Left cardiac atrium (tissue), 4 donors: Measurements from ENCODE around the gene MYO9A. TPM values are rescaled to one million over a fixed set of nuclear protein-coding genes. Genes with fewer than 3 reads are reported as not detected.
A peak's percentile ranks its signal among the peaks of the same experiment; 100 is the strongest.
"Not testable (repeated sequence)": the region's sequence is repeated elsewhere in the genome, so short reads cannot be mapped to it uniquely, and the experiment has no call there.

Experiments
- ATAC-seq, 2 donors: fragments of 200-7000 bp; cut with Tn5 transposase; one replicate each; pipeline ENCODE4 v1.9.1; 2020; ENCODE audit warnings: mild to moderate bottlenecking in 2 of 2, moderate library complexity in 2 of 2
- DNase-seq: peaks from one replicate; pipeline ENCODE4 v3.0.0-alpha.2; 2020
- intact Hi-C, 2 donors: fragments of 100-400 bp; cut with DNase I; formaldehyde crosslinking; loops; one replicate each; pipeline versions ENCODE4 v1.14.1 to v1.15.1; 2022 to 2023
- total RNA-seq, 2 donors: library from RNA; stranded (reverse); fragmentation: NEBNext Ultra II Directional; extraction: Animal tissue kit (Norgen Biotek cat#: 25700); gene quantifications; one replicate each; pipeline ENCODE4 v1.2.1, GENCODE V29; 2021
- donor health status: DM: no; HTN: yes; CAD: no.
- donor health status: DM: no; HTN: yes; CAD: no; lungs with severe emphysema.
- donor health status: DM: yes; HTN: yes; CAD: no.
- donor health status: Dilated cardiomyopathy.

Gene MYO9A
- total RNA-seq, 2 donors from 2014 or later = 30.3 to 31.8 TPM

GRCh38 chr15:72105111-72105510 is 12.8 kb downstream of the MYO9A start:
- ATAC-seq (no peak), DNase-seq (no peak)
- intact Hi-C loops = no loop called here

- ATAC-seq, intact Hi-C loops, DNase-seq: not testable (repeated sequence)
These were observed 17.4 kb downstream of the MYO9A start for GRCh38 chr15:72100551-72100950.

- ATAC-seq = no peak
- intact Hi-C loops = no loop called here
- no peak for DNase-seq
These were observed 18.8 kb downstream of the MYO9A start for GRCh38 chr15:72099155-72099554.

GRCh38 chr15:72098040-72098439 is 19.9 kb downstream of the MYO9A start:
- ATAC-seq (no peak), DNase-seq (no peak)
- intact Hi-C loops = no loop called here

- ATAC-seq (no peak), DNase-seq (no peak)
- intact Hi-C loops = no loop called here
These were observed 21.2 kb downstream of the MYO9A start for GRCh38 chr15:72096796-72097195.

GRCh38 chr15:72092691-72093090 is 25.3 kb downstream of the MYO9A start:
- no peak for ATAC-seq
- intact Hi-C loops = no loop called here
- no peak for DNase-seq

GRCh38 chr15:72092006-72092405 is 25.9 kb downstream of the MYO9A start:
- ATAC-seq (no peak), DNase-seq (no peak)
- intact Hi-C loops = no loop called here

- ATAC-seq (peak in 1 of 2 donors; percentile 70), DNase-seq (no peak)
- intact Hi-C loops = no loop called here
These were observed 30.9 kb downstream of the MYO9A start for GRCh38 chr15:72086920-72087648.

GRCh38 chr15:72086010-72086697 is 31.8 kb downstream of the MYO9A start:
- DNase-seq = no peak
- peak; percentile 65 to 78 for ATAC-seq
- intact Hi-C loops = no loop called here

- no peak for ATAC-seq
- DNase-seq = no peak
- intact Hi-C loops = no loop called here
These were observed 35.8 kb downstream of the MYO9A start for GRCh38 chr15:72082176-72082575.

- DNase-seq = no peak
- no peak for ATAC-seq
- intact Hi-C loops = no loop called here
These were observed 39.1 kb downstream of the MYO9A start for GRCh38 chr15:72078887-72079286.

- intact Hi-C loops = no loop called here
- no peak for DNase-seq
- ATAC-seq = no peak
These were observed 40.0 kb downstream of the MYO9A start for GRCh38 chr15:72077950-72078349.

- intact Hi-C loops = no loop called here
- DNase-seq (no peak), ATAC-seq (no peak)
These were observed 43.5 kb downstream of the MYO9A start for GRCh38 chr15:72074335-72075060.

GRCh38 chr15:72071448-72071825 is 46.5 kb downstream of the MYO9A start:
- intact Hi-C loops = not testable (repeated sequence)

GRCh38 chr15:72070817-72071447 is 47.0 kb downstream of the MYO9A start:
- DNase-seq (no peak), ATAC-seq (no peak)
- intact Hi-C loops = no loop called here

More at GRCh38 chr15:72071448-72071825, 46.5 kb downstream of the MYO9A start:
- not testable (repeated sequence) for ATAC-seq, DNase-seq

- ATAC-seq (no peak), DNase-seq (no peak)
- intact Hi-C loops = no loop called here
These were observed 49.1 kb downstream of the MYO9A start for GRCh38 chr15:72068856-72069255.

- intact Hi-C loops = no loop called here
- no peak for ATAC-seq
- no peak for DNase-seq
These were observed 52.1 kb downstream of the MYO9A start for GRCh38 chr15:72065801-72066200.

- ATAC-seq (no peak), DNase-seq (no peak)
- intact Hi-C loops = no loop called here
These were observed 54.8 kb downstream of the MYO9A start for GRCh38 chr15:72063186-72063585.

GRCh38 chr15:72062319-72062718 is 55.6 kb downstream of the MYO9A start:
- intact Hi-C loops = no loop called here
- ATAC-seq (no peak), DNase-seq (no peak)
